Mammary epithelial cell (primary cell): ENCODE measurements around the gene STS.
A peak's percentile ranks its signal among the peaks of the same experiment; 100 is the strongest.

ENCODE experiments used
- EZH2 ChIP-seq: IDR thresholded peaks from 2 replicates; pipeline ENCODE4 v1.6.1; 2012; ENCODE audit warnings: low read length, inconsistent platforms, borderline replicate concordance
- TF ChIP-seq, protein P1 (sequence below), 2 donors: IDR thresholded peaks in 1 of 2; conservative IDR thresholded peaks in 1 of 2; 2 replicates each; pipeline ENCODE4 v1.5.1; 2011 to 2012; ENCODE audit warnings: inconsistent platforms in 2 of 2, low read length in 2 of 2, mild to moderate bottlenecking in 2 of 2, control low read depth in 1 of 2, low read depth in 1 of 2; ENCODE audit not compliant: insufficient read depth in 1 of 2; ENCODE audit errors: extremely low read depth in 1 of 2

DNA sequence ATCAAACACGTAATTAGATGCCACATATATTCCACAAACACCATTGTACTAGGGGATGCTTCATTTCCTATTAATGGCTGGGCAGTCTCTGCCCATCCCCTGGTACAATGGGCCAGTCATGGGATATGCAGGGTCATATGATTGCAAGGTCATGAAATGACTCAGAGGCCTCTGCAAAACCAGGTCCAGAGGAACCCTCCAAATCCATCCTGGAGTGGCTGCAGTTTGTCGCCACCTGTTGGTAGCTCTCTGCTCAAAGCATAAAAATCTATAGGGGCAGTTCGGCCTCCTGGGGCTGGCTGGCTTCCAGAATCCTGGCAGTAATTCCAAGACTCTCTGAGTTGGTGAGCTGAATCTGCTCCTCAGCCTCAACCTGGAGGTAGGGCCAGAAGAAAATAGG is 23.4 kb downstream of the STS start:
- TF ChIP-seq, protein P1, sequence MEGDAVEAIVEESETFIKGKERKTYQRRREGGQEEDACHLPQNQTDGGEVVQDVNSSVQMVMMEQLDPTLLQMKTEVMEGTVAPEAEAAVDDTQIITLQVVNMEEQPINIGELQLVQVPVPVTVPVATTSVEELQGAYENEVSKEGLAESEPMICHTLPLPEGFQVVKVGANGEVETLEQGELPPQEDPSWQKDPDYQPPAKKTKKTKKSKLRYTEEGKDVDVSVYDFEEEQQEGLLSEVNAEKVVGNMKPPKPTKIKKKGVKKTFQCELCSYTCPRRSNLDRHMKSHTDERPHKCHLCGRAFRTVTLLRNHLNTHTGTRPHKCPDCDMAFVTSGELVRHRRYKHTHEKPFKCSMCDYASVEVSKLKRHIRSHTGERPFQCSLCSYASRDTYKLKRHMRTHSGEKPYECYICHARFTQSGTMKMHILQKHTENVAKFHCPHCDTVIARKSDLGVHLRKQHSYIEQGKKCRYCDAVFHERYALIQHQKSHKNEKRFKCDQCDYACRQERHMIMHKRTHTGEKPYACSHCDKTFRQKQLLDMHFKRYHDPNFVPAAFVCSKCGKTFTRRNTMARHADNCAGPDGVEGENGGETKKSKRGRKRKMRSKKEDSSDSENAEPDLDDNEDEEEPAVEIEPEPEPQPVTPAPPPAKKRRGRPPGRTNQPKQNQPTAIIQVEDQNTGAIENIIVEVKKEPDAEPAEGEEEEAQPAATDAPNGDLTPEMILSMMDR (conservative IDR thresholded peaks at IDR 0.05 in 1 of 2, IDR thresholded peaks at IDR 0.05 in 1 of 2; ENCODE audit: extremely low read depth in 1 of 2, insufficient read depth in 1 of 2, low read depth in 1 of 2, low read length in 2 of 2) = peak; percentile 38 to 49
- no peak for TF ChIP-seq EZH2
